ENCODE data around the gene NSUN6. TPM values are rescaled to one million over a fixed set of nuclear protein-coding genes. Genes with fewer than 3 reads are reported as not detected.

Gene NSUN6
- total and polyA plus RNA-seq, 10 of the 15 experiments (the other 5 are each of a cell fraction or from before 2014, with no cell fraction given), result 10.2 to 25.0 (median 15.6) TPM

DNA sequence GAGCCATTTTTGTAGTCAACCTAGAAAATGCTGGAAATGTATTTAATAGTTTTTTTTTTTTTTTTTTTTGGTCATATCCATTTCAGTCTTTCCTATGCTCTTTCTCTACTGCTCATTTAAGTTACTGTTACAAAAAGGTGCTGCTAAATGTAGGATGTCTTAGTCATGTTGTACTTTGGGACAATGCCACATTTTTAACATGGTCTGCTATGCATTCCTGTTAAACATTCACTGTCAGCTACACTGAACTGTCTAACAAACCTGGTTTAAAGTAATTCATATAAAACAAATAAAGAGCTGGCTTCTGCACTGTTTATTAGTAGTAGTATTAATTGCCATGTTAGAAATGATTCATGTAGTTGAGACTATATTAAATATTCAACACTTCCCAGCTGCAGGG is 108.6 kb downstream of the NSUN6 start:
- Histone ChIP-seq H3K4me2 (ENCODE audit: control insufficient read depth, insufficient read depth) (no peak overlapping the region), H4K20me1 (ENCODE audit: control insufficient read depth, insufficient read depth) (no peaks in the 10 kb centered on the region), H3K9me3 (replicated peaks; ENCODE audit: control insufficient read depth, insufficient read depth, low read length) (no peaks in the 10 kb centered on the region), H3K4me1 (ENCODE audit: control insufficient read depth, insufficient read depth, low read length) (no peaks in the 10 kb centered on the region), H3K4me3 (no peak overlapping the region), H3K27me3 (replicated peaks in 1 of 2; ENCODE audit: control insufficient read depth in 2 of 2, insufficient read depth in 2 of 2, low read length in 1 of 2) (no peaks in the 10 kb centered on the region), H3K9ac (ENCODE audit: control insufficient read depth, insufficient read depth, low read length) (no peak overlapping the region), H3K79me2 (ENCODE audit: control insufficient read depth, insufficient read depth, low read length) (no peaks in the 10 kb centered on the region), H3K36me3 (ENCODE audit: control insufficient read depth in 2 of 2, insufficient read depth in 2 of 2, low read length in 1 of 2) (peaks cover 0 to 2% of the 10 kb centered on the region in 2 experiments; a peak in 2 of 4 replicates), H3K27ac (ENCODE audit: control insufficient read depth, insufficient read depth) (no peak overlapping the region), H2AFZ (ENCODE audit: control insufficient read depth, low read depth, low read length) (no peak overlapping the region)
- FAIRE-seq, result no peak
- ChIA-PET SMC1A (ENCODE audit: uncharacterized antibody, unreplicated experiment) (interaction anchor here (1.0 to 2.4 kb wide), 4 partner anchors 10 to 232 kb away, joined by 3 to 8 read pairs (median 5); no protein-coding TSS in a partner anchor), CTCF (no interaction called here), RAD21 (ENCODE audit: unreplicated experiment) (no interaction called here), POLR2A (interaction anchor here (0.8 to 1.0 kb wide), 2 partner anchors 7 to 9 kb away, joined by 3 read pairs; no protein-coding TSS in a partner anchor)
- intact Hi-C loops (cut with micrococcal nuclease; ENCODE audit: unreplicated experiment), result no loop called here
- no peak for ATAC-seq
- BruUV-seq (replicated peaks), result no TSS peak
- no peak for DNase-seq (ENCODE audit: low read depth, low spot score)
- TF ChIP-seq SMARCA5 (IDR thresholded peaks at IDR 0.05), result no peak
- no peak for TF ChIP-seq ESRRA (IDR thresholded peaks at IDR 0.05; ENCODE audit: low read length)
- TF ChIP-seq RELA (IDR thresholded peaks at IDR 0.05; ENCODE audit: borderline replicate concordance, partially characterized antibody), result no peak
- TF ChIP-seq SIX5 (IDR thresholded peaks at IDR 0.05; ENCODE audit: low read depth, low read length, severe bottlenecking), result no peak
- no peak for TF ChIP-seq CBFB (IDR thresholded peaks at IDR 0.05; ENCODE audit: low read depth)
- no peak for TF ChIP-seq HDAC2 (IDR thresholded peaks at IDR 0.05)
- TF ChIP-seq NRF1 (conservative IDR thresholded peaks at IDR 0.05; ENCODE audit: low read depth, low read length), result no peak
- TF ChIP-seq POLR2A (IDR thresholded peaks at IDR 0.05; ENCODE audit: low read depth, low read length), result no peak
- TF ChIP-seq ZBTB11 (CRISPR knock-in tag; IDR thresholded peaks at IDR 0.05), result no peak
- no peak for TF ChIP-seq NBN (IDR thresholded peaks at IDR 0.05)
- TF ChIP-seq RB1 (IDR thresholded peaks at IDR 0.05; ENCODE audit: borderline replicate concordance), result no peak
- in situ Hi-C loops (cut with MboI), result no loop called here

Measured in GM12878 (cell line).